Measurements from ENCODE around the gene MAT2B. TPM values are rescaled to one million over a fixed set of nuclear protein-coding genes. Genes with fewer than 3 reads are reported as not detected.

The MAT2B gene
- total RNA-seq (10 to 100 TPM; 33.0 to 34.7 TPM), total RNA-seq (33.2 to 271 (median 147) reads per million in 172 experiments)
- 156 TPM for polyA plus RNA-seq (2013, experiment 1 of 2)
- polyA plus RNA-seq (2013, experiment 2 of 2): 152 TPM

GRCh38 chr5:163505368-163506094, at the start of gene MAT2B:
MAT2B (plus strand) TSS chr5:163505619; CDS start chr5:163505687, 68 bp downstream.
- peak within 1 kb of the TSS; percentile 99 for H3K27ac Mint-ChIP-seq
- H3K9me3 Mint-ChIP-seq: no peaks in the 10 kb centered on the region
- H3K4me1 ChIP-seq (ENCODE audit: insufficient read depth, low read length): peaks cover 23% of the 10 kb centered on the region
- H3K36me3 Mint-ChIP-seq (ENCODE audit: low read depth): peaks cover 39% of the 10 kb centered on the region
- H3K9me3 ChIP-seq (ENCODE audit: control insufficient read depth in 1 of 2, insufficient read depth in 1 of 2, low read length in 2 of 2): no peaks in the 10 kb centered on the region
- DNase-seq: peak; percentile 90 to 98 (median 96)
- peak; percentile 61 for TF ChIP-seq CTCF (IDR thresholded peaks at IDR 0.05)
- H3K36me3 ChIP-seq (ENCODE audit: insufficient read depth, low read length): no peaks in the 10 kb centered on the region
- peaks cover 57% of the 10 kb centered on the region for H3K4me1 Mint-ChIP-seq (ENCODE audit: low read depth)
- H3K27me3 Mint-ChIP-seq: no peaks in the 10 kb centered on the region
- intact Hi-C loops (cut with DNase I, micrococcal nuclease): loop anchor here (1.0 to 2.0 kb wide), 3 partner anchors 45 to 68 kb away; partner anchors contain the start of genes CCNG1 (in 2 of the 2), HMMR (in 2 of the 2) and NUDCD2 (in 2 of the 2)
- ATAC-seq (ENCODE audit: poor library complexity): peak; percentile 85
- ChIA-PET CTCF (interaction anchor here (0.7 to 1.9 kb wide), 6 partner anchors 44 to 97 kb away, joined by 3 to 8 read pairs (median 4); partner anchors contain the start of genes CCNG1, HMMR and NUDCD2), POLR2A (interaction anchor here (0.6 to 11.3 kb wide), 14 partner anchors 8 to 68 kb away, joined by 3 to 343 read pairs (median 6); partner anchors contain the start of genes CCNG1, HMMR and NUDCD2)
- H3K4me3 Mint-ChIP-seq: peak within 1 kb of the TSS; percentile 98
- H3K27me3 ChIP-seq (ENCODE audit: control insufficient read depth in 1 of 2, insufficient read depth in 2 of 2, low read length in 2 of 2): no peaks in the 10 kb centered on the region
- H3K27ac ChIP-seq (ENCODE audit: low read depth in 1 of 2, low read length in 2 of 2): peak within 1 kb of the TSS; percentile 92 to 93
- peak within 1 kb of the TSS; percentile 78 for H3K4me3 ChIP-seq (ENCODE audit: low read length)

GRCh38 chr5:163456029-163456589, 49.3 kb upstream of the MAT2B start:
- no peaks in the 10 kb centered on the region for H3K27me3 ChIP-seq (ENCODE audit: control insufficient read depth in 1 of 2, insufficient read depth in 2 of 2, low read length in 2 of 2)
- Mint-ChIP-seq H3K36me3 (ENCODE audit: low read depth) (peaks cover 64% of the 10 kb centered on the region), H3K27me3 (no peaks in the 10 kb centered on the region), H3K9me3 (no peaks in the 10 kb centered on the region), H3K4me3 (no peak overlapping the region), H3K4me1 (ENCODE audit: low read depth) (peaks cover 47% of the 10 kb centered on the region), H3K27ac (peak overlapping the region; percentile 58)
- TF ChIP-seq CTCF (IDR thresholded peaks at IDR 0.05): no peak
- peaks cover 38% of the 10 kb centered on the region for H3K36me3 ChIP-seq (ENCODE audit: insufficient read depth, low read length)
- ChIA-PET CTCF (interaction anchor here (1.7 kb wide), 1 partner anchor 16 kb away, joined by 6 read pairs; no protein-coding TSS in a partner anchor), POLR2A (interaction anchor here (0.8 kb wide), 1 partner anchor 47 kb away, joined by 3 read pairs; no protein-coding TSS in a partner anchor)
- no peak overlapping the region for H3K27ac ChIP-seq (ENCODE audit: low read depth in 1 of 2, low read length in 2 of 2)
- no peak overlapping the region for H3K4me3 ChIP-seq (ENCODE audit: low read length)
- H3K4me1 ChIP-seq (ENCODE audit: insufficient read depth, low read length): peaks cover 14% of the 10 kb centered on the region
- no peak for DNase-seq
- intact Hi-C loops (cut with DNase I, micrococcal nuclease): no loop called here
- no peak for ATAC-seq (ENCODE audit: poor library complexity)
- no peaks in the 10 kb centered on the region for H3K9me3 ChIP-seq (ENCODE audit: control insufficient read depth in 1 of 2, insufficient read depth in 1 of 2, low read length in 2 of 2)

GRCh38 chr5:163456840-163457239, 48.6 kb upstream of the MAT2B start:
- no peak for TF ChIP-seq CTCF (IDR thresholded peaks at IDR 0.05)
- POLR2A ChIA-PET: no interaction called here
- peak overlapping the region; percentile 50 for H3K4me3 Mint-ChIP-seq
- peaks cover 54% of the 10 kb centered on the region for H3K4me1 Mint-ChIP-seq (ENCODE audit: low read depth)
- intact Hi-C loops (cut with DNase I, micrococcal nuclease): no loop called here
- no peaks in the 10 kb centered on the region for H3K27me3 Mint-ChIP-seq
- no peak overlapping the region for H3K27ac Mint-ChIP-seq
- Histone ChIP-seq H3K4me3 (ENCODE audit: low read length) (no peak overlapping the region), H3K36me3 (ENCODE audit: insufficient read depth, low read length) (peaks cover 35% of the 10 kb centered on the region), H3K9me3 (ENCODE audit: control insufficient read depth in 1 of 2, insufficient read depth in 1 of 2, low read length in 2 of 2) (no peaks in the 10 kb centered on the region), H3K27ac (ENCODE audit: low read depth in 1 of 2, low read length in 2 of 2) (no peak overlapping the region), H3K27me3 (ENCODE audit: control insufficient read depth in 1 of 2, insufficient read depth in 2 of 2, low read length in 2 of 2) (no peaks in the 10 kb centered on the region), H3K4me1 (ENCODE audit: insufficient read depth, low read length) (peaks cover 16% of the 10 kb centered on the region)
- ATAC-seq (ENCODE audit: poor library complexity): no peak
- no peak for DNase-seq
- peaks cover 62% of the 10 kb centered on the region for H3K36me3 Mint-ChIP-seq (ENCODE audit: low read depth)
- CTCF ChIA-PET: interaction anchor here (1.7 kb wide), 1 partner anchor 17 kb away, joined by 6 read pairs; no protein-coding TSS in a partner anchor
- H3K9me3 Mint-ChIP-seq: no peaks in the 10 kb centered on the region
